ENCODE data around the gene EVC. TPM values are rescaled to one million over a fixed set of nuclear protein-coding genes. Genes with fewer than 3 reads are reported as not detected.

EVC gene
- total RNA-seq, 1 experiment from 2014 or later, result 29.0 TPM

- H3K27ac Mint-ChIP-seq (ENCODE audit: low read depth, unreplicated experiment), result no peak overlapping the region
- ChIA-PET POLR2A (no interaction called here), CTCF (no interaction called here)
- no TSS peak for BruUV-seq (replicated peaks)
- no peak overlapping the region for H3K4me3 Mint-ChIP-seq (ENCODE audit: unreplicated experiment)
- H3K4me1 Mint-ChIP-seq (ENCODE audit: insufficient read depth, unreplicated experiment), result no peaks in the 10 kb centered on the region
- DNase-seq (ENCODE audit: unreplicated experiment), result no peak
- intact Hi-C loops (cut with micrococcal nuclease), result no loop called here
- H3K36me3 Mint-ChIP-seq (ENCODE audit: insufficient read depth, unreplicated experiment), result peaks cover 54% of the 10 kb centered on the region
- H3K9me3 Mint-ChIP-seq (ENCODE audit: unreplicated experiment), result no peaks in the 10 kb centered on the region
- no peaks in the 10 kb centered on the region for H3K27me3 Mint-ChIP-seq (ENCODE audit: insufficient read depth, unreplicated experiment)
- no peak for TF ChIP-seq CTCF (IDR thresholded peaks at IDR 0.05; ENCODE audit: unreplicated experiment)
Measured at GRCh38 chr4:5816101-5816500, 105.1 kb downstream of the EVC start.

- no peaks in the 10 kb centered on the region for H3K9me3 Mint-ChIP-seq (ENCODE audit: unreplicated experiment)
- intact Hi-C loops (cut with micrococcal nuclease), result no loop called here
- no peaks in the 10 kb centered on the region for H3K27me3 Mint-ChIP-seq (ENCODE audit: insufficient read depth, unreplicated experiment)
- no peak overlapping the region for H3K4me3 Mint-ChIP-seq (ENCODE audit: unreplicated experiment)
- no TSS peak for BruUV-seq (replicated peaks)
- H3K27ac Mint-ChIP-seq (ENCODE audit: low read depth, unreplicated experiment), result no peak overlapping the region
- no peak for DNase-seq (ENCODE audit: unreplicated experiment)
- no peaks in the 10 kb centered on the region for H3K4me1 Mint-ChIP-seq (ENCODE audit: insufficient read depth, unreplicated experiment)
- TF ChIP-seq CTCF (IDR thresholded peaks at IDR 0.05; ENCODE audit: unreplicated experiment), result no peak
- H3K36me3 Mint-ChIP-seq (ENCODE audit: insufficient read depth, unreplicated experiment), result peaks cover 52% of the 10 kb centered on the region
- CTCF ChIA-PET, result interaction anchor here (0.9 kb wide), 1 partner anchor 767 kb away, joined by 3 read pairs; no protein-coding TSS in a partner anchor
- POLR2A ChIA-PET, result no interaction called here
Measured at GRCh38 chr4:5816851-5817375, 105.9 kb downstream of the EVC start.

- POLR2A ChIA-PET, result no interaction called here
- TF ChIP-seq CTCF (IDR thresholded peaks at IDR 0.05; ENCODE audit: unreplicated experiment), result peak; percentile 52
- no peaks in the 10 kb centered on the region for H3K9me3 Mint-ChIP-seq (ENCODE audit: unreplicated experiment)
- peaks cover 39% of the 10 kb centered on the region for H3K36me3 Mint-ChIP-seq (ENCODE audit: insufficient read depth, unreplicated experiment)
- CTCF ChIA-PET, result interaction anchor here (0.8 to 1.5 kb wide), 4 partner anchors 10 to 445 kb away, joined by 3 to 5 read pairs (median 4); no protein-coding TSS in a partner anchor
- no peaks in the 10 kb centered on the region for H3K4me1 Mint-ChIP-seq (ENCODE audit: insufficient read depth, unreplicated experiment)
- intact Hi-C loops (cut with micrococcal nuclease), result no loop called here
- no TSS peak for BruUV-seq (replicated peaks)
- no peak overlapping the region for H3K4me3 Mint-ChIP-seq (ENCODE audit: unreplicated experiment)
- H3K27me3 Mint-ChIP-seq (ENCODE audit: insufficient read depth, unreplicated experiment), result no peaks in the 10 kb centered on the region
- no peak for DNase-seq (ENCODE audit: unreplicated experiment)
- H3K27ac Mint-ChIP-seq (ENCODE audit: low read depth, unreplicated experiment), result no peak overlapping the region
Measured at GRCh38 chr4:5821665-5822358, 110.8 kb downstream of the EVC start.

GRCh38 chr4:5822619-5823018 lies 111.6 kb downstream of the EVC start:
- no peak for DNase-seq (ENCODE audit: unreplicated experiment)
- BruUV-seq (replicated peaks), result no TSS peak
- intact Hi-C loops (cut with micrococcal nuclease), result no loop called here
- Mint-ChIP-seq H3K4me3 (ENCODE audit: unreplicated experiment) (no peak overlapping the region), H3K9me3 (ENCODE audit: unreplicated experiment) (no peaks in the 10 kb centered on the region), H3K27me3 (ENCODE audit: insufficient read depth, unreplicated experiment) (no peaks in the 10 kb centered on the region), H3K36me3 (ENCODE audit: insufficient read depth, unreplicated experiment) (peaks cover 38% of the 10 kb centered on the region), H3K27ac (ENCODE audit: low read depth, unreplicated experiment) (no peak overlapping the region), H3K4me1 (ENCODE audit: insufficient read depth, unreplicated experiment) (no peaks in the 10 kb centered on the region)
- CTCF ChIA-PET, result interaction anchor here (0.5 to 1.3 kb wide), 6 partner anchors 10 to 679 kb away, joined by 3 to 5 read pairs (median 3); no protein-coding TSS in a partner anchor
- no peak for TF ChIP-seq CTCF (IDR thresholded peaks at IDR 0.05; ENCODE audit: unreplicated experiment)
- POLR2A ChIA-PET, result no interaction called here
